Pancreas (tissue), 10 donors: ENCODE results near the gene P3H2. TPM values are rescaled to one million over a fixed set of nuclear protein-coding genes. Genes with fewer than 3 reads are reported as not detected.

Experiments used
- ATAC-seq, 4 donors: fragments of 200-7000 bp; cut with Tn5 transposase; one replicate each; pipeline versions ENCODE4 v1.8.0 to v1.9.1; 2020; ENCODE audit warnings: mild to moderate bottlenecking in 4 of 4, moderate library complexity in 4 of 4
- DNase-seq, 6 donors: peaks; one replicate each; pipeline ENCODE4 v3.0.0-alpha.2; 2020
- FAIRE-seq: peaks from 2 replicates; lab custom pipeline; 2012; peaks lifted over from hg19 to GRCh38; lab: Jason Lieb, UNC
- H3K27ac ChIP-seq, 4 donors: fragments of 200-600 bp; sonication (generic); 1 replicate in 3 of 4; 2 replicates in 1 of 4; pipeline versions ENCODE4 v1.5.0 to v1.8.0; 2020
- H3K27me3 ChIP-seq, 4 donors: fragments of 200-600 bp; one replicate each; pipeline ENCODE4 v1.8.0; 2021
- H3K36me3 ChIP-seq, 3 donors: fragments of 200-600 bp; sonication (generic) in 1 of 3; one replicate each; pipeline versions ENCODE4 v1.5.0 to v1.8.0; 2020 to 2021
- H3K4me1 ChIP-seq, 3 donors: fragments of 200-600 bp; one replicate each; pipeline ENCODE4 v1.8.0; 2021
- H3K4me3 ChIP-seq, 4 donors: fragments of 200-600 bp; sonication (generic) in 2 of 4; one replicate each; pipeline versions ENCODE4 v1.5.0 to v1.8.0; 2020 to 2021
- H3K9me3 ChIP-seq, 4 donors: fragments of 200-600 bp; one replicate each; pipeline ENCODE4 v1.8.0; 2021
- CTCF ChIP-seq, 4 donors: fragments of 200-600 bp; sonication (generic) in 3 of 4; IDR thresholded peaks; one replicate each; pipeline versions ENCODE4 v1.5.0 to v1.8.0; 2021; ENCODE audit warnings: antibody characterized with exemption in 4 of 4
- WGBS, 2 donors: extraction: QIAGEN DNeasy Blood & Tissue Kit; methylation state at CpG; one replicate each; pipeline ENCODE4 v1.1.7; 2013; 5-methylcytosine and 5-hydroxymethylcytosine counted together
- intact Hi-C, 3 donors: fragments of 100-400 bp; cut with DNase I; formaldehyde crosslinking; loops; one replicate each; pipeline versions ENCODE4 v1.11.1 to v1.14.2; 2022
- polyA plus RNA-seq, 2 donors: library from polyadenylated mRNA; stranded (reverse); fragments of 200-250 nt; gene quantifications; one replicate each; pipeline ENCODE4 v1.2.3, GENCODE V29; 2013
- total RNA-seq, 6 donors: library from RNA; stranded (reverse); fragmentation: NEBNext Ultra II Directional in 4 of 6; extraction: Animal tissue kit (Norgen Biotek cat#: 25700) in 4 of 6; gene quantifications; one replicate each; pipeline versions ENCODE4 v1.2.1 to v1.2.4, GENCODE V29; 2021 to 2023
- donor health status: healthy with polysubstance abuse.
- donor health status: DM: no; HTN: no; CAD: no; lungs with moderate emphysema.
- donor health status: DM: no; HTN: no; CAD: no.
- donor health status: control.
- donor health status: control.
- donor health status: Bipolar disorder and iron deficiency.
- donor health status: DM: yes; HTN: yes; CAD: no.
- donor health status: DM: no; HTN: no; CAD: no.
- donor health status: DM: no; HTN: no; CAD: no.
- donor health status: DM: yes; HTN: yes; CAD: no.

The P3H2 gene
- total and polyA plus RNA-seq, 8 donors: 1.2 to 5.7 (median 4.4) TPM

- H3K27ac ChIP-seq: no peak overlapping the region
- intact Hi-C loops: no loop called here
- no peak for DNase-seq
- no peaks in the 10 kb centered on the region for H3K9me3 ChIP-seq
- no peak for FAIRE-seq
- 52 to 90% methylated on average over 5 of the region's 5 CpGs for WGBS, 2 donors
- no peak overlapping the region for H3K4me3 ChIP-seq
- no peaks in the 10 kb centered on the region for H3K4me1 ChIP-seq
- no peaks in the 10 kb centered on the region for H3K27me3 ChIP-seq
- ATAC-seq: no peak
- TF ChIP-seq CTCF (IDR thresholded peaks at IDR 0.05): no peak
- no peaks in the 10 kb centered on the region for H3K36me3 ChIP-seq
These were observed 129.9 kb downstream of the P3H2 start for GRCh38 chr3:189990826-189991225.

- ATAC-seq (no peak), DNase-seq (no peak), FAIRE-seq (no peak)
- no peak overlapping the region for H3K4me3 ChIP-seq
- H3K9me3 ChIP-seq: no peaks in the 10 kb centered on the region
- WGBS, 2 donors: 71 to 82% methylated on average over 12 of the region's 12 CpGs
- no peaks in the 10 kb centered on the region for H3K4me1 ChIP-seq
- intact Hi-C loops: no loop called here
- no peak overlapping the region for H3K27ac ChIP-seq
- no peaks in the 10 kb centered on the region for H3K27me3 ChIP-seq
- no peak for TF ChIP-seq CTCF (IDR thresholded peaks at IDR 0.05)
- H3K36me3 ChIP-seq: no peaks in the 10 kb centered on the region
These were observed 131.8 kb downstream of the P3H2 start for GRCh38 chr3:189988854-189989253.

- no peak for ATAC-seq
- Histone ChIP-seq H3K4me3 (no peak overlapping the region), H3K27me3 (no peaks in the 10 kb centered on the region), H3K27ac (no peak overlapping the region), H3K9me3 (no peaks in the 10 kb centered on the region), H3K36me3 (no peaks in the 10 kb centered on the region), H3K4me1 (no peaks in the 10 kb centered on the region)
- no peak for FAIRE-seq
- TF ChIP-seq CTCF (IDR thresholded peaks at IDR 0.05): no peak
- intact Hi-C loops: no loop called here
- 64 to 74% methylated on average over 3 of the region's 3 CpGs for WGBS, 2 donors
- DNase-seq: no peak
These were observed 132.4 kb downstream of the P3H2 start for GRCh38 chr3:189988322-189988721.

- no peak for FAIRE-seq
- intact Hi-C loops: no loop called here
- 85 to 90% methylated on average over 6 of the region's 6 CpGs for WGBS, 2 donors
These were observed 134.7 kb downstream of the P3H2 start for GRCh38 chr3:189985948-189986347.

More at GRCh38 chr3:189985948-189986347, 134.7 kb downstream of the P3H2 start:
- Histone ChIP-seq H3K36me3 (no peaks in the 10 kb centered on the region), H3K27me3 (no peaks in the 10 kb centered on the region), H3K9me3 (no peaks in the 10 kb centered on the region), H3K4me1 (peaks cover 0 to 7% (median 0%) of the 10 kb centered on the region in 3 donors), H3K4me3 (no peak overlapping the region), H3K27ac (no peak overlapping the region)
- ATAC-seq (no peak), DNase-seq (no peak)
- TF ChIP-seq CTCF (IDR thresholded peaks at IDR 0.05): no peak
